SK-N-SH treated with all-trans-retinoic acid at 6 μM for 48 hours (cell line): ENCODE results near the gene MTA1.

Experiments
- ATAC-seq: fragments of 200-7000 bp; cut with Tn5 transposase; 3 replicates; pipeline ENCODE4 v1.9.1; 2020; ENCODE audit warnings: mild to moderate bottlenecking, moderate library complexity
- ARNTL ChIP-seq: fragments of 450-650 bp; formaldehyde crosslinking; IDR thresholded peaks from 2 replicates; pipeline ENCODE4 v1.5.0; 2020; ENCODE audit warnings: low read depth, mild to moderate bottlenecking, moderate library complexity, borderline replicate concordance
- BACH2 ChIP-seq: fragments of 250-450 bp; sonication (Bioruptor Pico); IDR thresholded peaks from 2 replicates; pipeline ENCODE4 v1.9.0; 2021; ENCODE audit warnings: mild to moderate bottlenecking, borderline replicate concordance
- CSDC2 ChIP-seq: fragments of 250-450 bp; sonication (Bioruptor Pico); IDR thresholded peaks from 2 replicates; pipeline ENCODE4 v1.5.0; 2020; ENCODE audit warnings: mild to moderate bottlenecking, moderate library complexity
- CSRNP3 ChIP-seq: fragments of 250-450 bp; sonication (Bioruptor Pico); IDR thresholded peaks from 2 replicates; pipeline ENCODE4 v1.5.1; 2021; ENCODE audit warnings: mild to moderate bottlenecking, moderate library complexity
- ESRRG ChIP-seq: fragments of 250-450 bp; sonication (Bioruptor Pico); IDR thresholded peaks from 2 replicates; pipeline ENCODE4 v1.6.1; 2021; ENCODE audit warnings: mild to moderate bottlenecking
- GLIS3 ChIP-seq: fragments of 250-450 bp; sonication (Bioruptor Pico); IDR thresholded peaks from 2 replicates; pipeline ENCODE4 v1.5.0; 2020; ENCODE audit warnings: mild to moderate bottlenecking, moderate library complexity
- ISL1 ChIP-seq: fragments of 250-450 bp; sonication (Bioruptor Pico); IDR thresholded peaks from 2 replicates; pipeline ENCODE4 v2.1.2; 2022; ENCODE audit warnings: mild to moderate bottlenecking, moderate library complexity
- OSR1 ChIP-seq: fragments of 250-450 bp; sonication (Bioruptor Pico); IDR thresholded peaks from 2 replicates; pipeline ENCODE4 v1.8.0; 2022; ENCODE audit warnings: moderate library complexity, mild to moderate bottlenecking, inconsistent platforms
- POU6F1 ChIP-seq: fragments of 250-450 bp; sonication (Bioruptor Pico); IDR thresholded peaks from 2 replicates; pipeline ENCODE4 v1.8.0; 2021; ENCODE audit warnings: low read depth, mild to moderate bottlenecking, moderate library complexity, borderline replicate concordance
- PPARA ChIP-seq: fragments of 250-450 bp; sonication (Bioruptor Pico); IDR thresholded peaks from 2 replicates; pipeline ENCODE4 v1.5.0; 2020; ENCODE audit warnings: mild to moderate bottlenecking, borderline replicate concordance
- RARB ChIP-seq: fragments of 250-450 bp; sonication (Bioruptor Pico); IDR thresholded peaks from 2 replicates; pipeline ENCODE4 v1.8.0; 2021; ENCODE audit warnings: mild to moderate bottlenecking, moderate library complexity
- SNAI2 ChIP-seq: fragments of 250-450 bp; sonication (Bioruptor Pico); IDR thresholded peaks from 2 replicates; pipeline ENCODE4 v1.5.0; 2020; ENCODE audit warnings: mild to moderate bottlenecking, moderate library complexity
- TCF4 ChIP-seq: fragments of 250-450 bp; sonication (Bioruptor Pico); IDR thresholded peaks from 2 replicates; pipeline ENCODE4 v1.8.0; 2021; ENCODE audit warnings: mild to moderate bottlenecking, moderate library complexity, borderline replicate concordance
- TSHZ2 ChIP-seq: fragments of 250-450 bp; sonication (Bioruptor Pico); IDR thresholded peaks from 2 replicates; pipeline ENCODE4 v1.5.0; 2020; ENCODE audit warnings: mild to moderate bottlenecking, moderate library complexity
- ZFP3 ChIP-seq: fragments of 250-450 bp; sonication (Bioruptor Pico); IDR thresholded peaks from 2 replicates; pipeline ENCODE4 v1.5.0; 2020; ENCODE audit warnings: mild to moderate bottlenecking, moderate library complexity
- ZFP30 ChIP-seq: fragments of 450-650 bp; formaldehyde crosslinking; IDR thresholded peaks from 2 replicates; pipeline ENCODE4 v1.5.0; 2022; ENCODE audit warnings: mild to moderate bottlenecking, moderate library complexity
- ZNF70 ChIP-seq: fragments of 450-650 bp; formaldehyde crosslinking; IDR thresholded peaks from 2 replicates; pipeline ENCODE4 v1.5.0; 2020; ENCODE audit warnings: mild to moderate bottlenecking, moderate library complexity
- ZNF8 ChIP-seq: fragments of 450-650 bp; formaldehyde crosslinking; IDR thresholded peaks from 2 replicates; pipeline ENCODE4 v1.5.0; 2020; ENCODE audit warnings: mild to moderate bottlenecking, moderate library complexity
- TF ChIP-seq, protein P1 (sequence below): fragments of 250-450 bp; sonication (Bioruptor Pico); IDR thresholded peaks from 2 replicates; pipeline ENCODE4 v1.5.1; 2020; ENCODE audit warnings: low read depth, mild to moderate bottlenecking, moderate library complexity
- TF ChIP-seq, protein P2 (sequence below): fragments of 250-450 bp; sonication (Bioruptor Pico); IDR thresholded peaks from 2 replicates; pipeline ENCODE4 v1.8.0; 2020; ENCODE audit warnings: mild to moderate bottlenecking, moderate library complexity, borderline replicate concordance

Gene MTA1

DNA sequence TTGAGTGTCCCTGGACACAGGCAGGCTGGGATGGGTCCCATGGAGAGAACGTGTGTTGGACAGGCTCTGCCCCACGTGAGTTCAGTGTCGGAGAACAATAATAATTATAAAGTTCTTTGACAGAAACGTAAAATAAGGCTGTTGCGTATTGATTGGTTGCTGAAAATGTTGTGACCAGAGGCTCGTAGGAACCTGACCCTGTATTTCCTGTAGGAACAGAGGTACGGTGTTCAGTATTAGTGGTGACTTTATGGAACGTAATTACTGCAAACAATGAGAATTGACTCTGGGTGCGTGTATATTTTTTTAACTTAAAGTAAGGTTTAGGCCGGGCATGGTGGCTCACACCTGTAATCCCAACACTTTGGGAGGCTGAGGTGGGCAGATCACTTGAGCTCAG, 7.8 kb downstream of the MTA1 start:
- no peak for ATAC-seq
- no peak for TF ChIP-seq CSDC2 (CRISPR knock-in tag)
- TF ChIP-seq POU6F1 (CRISPR knock-in tag): no peak
- no peak for TF ChIP-seq ZFP3
- no peak for TF ChIP-seq ISL1 (CRISPR knock-in tag)
- TF ChIP-seq, protein P1, sequence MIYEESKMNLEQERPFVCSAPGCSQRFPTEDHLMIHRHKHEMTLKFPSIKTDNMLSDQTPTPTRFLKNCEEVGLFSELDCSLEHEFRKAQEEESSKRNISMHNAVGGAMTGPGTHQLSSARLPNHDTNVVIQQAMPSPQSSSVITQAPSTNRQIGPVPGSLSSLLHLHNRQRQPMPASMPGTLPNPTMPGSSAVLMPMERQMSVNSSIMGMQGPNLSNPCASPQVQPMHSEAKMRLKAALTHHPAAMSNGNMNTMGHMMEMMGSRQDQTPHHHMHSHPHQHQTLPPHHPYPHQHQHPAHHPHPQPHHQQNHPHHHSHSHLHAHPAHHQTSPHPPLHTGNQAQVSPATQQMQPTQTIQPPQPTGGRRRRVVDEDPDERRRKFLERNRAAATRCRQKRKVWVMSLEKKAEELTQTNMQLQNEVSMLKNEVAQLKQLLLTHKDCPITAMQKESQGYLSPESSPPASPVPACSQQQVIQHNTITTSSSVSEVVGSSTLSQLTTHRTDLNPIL (CRISPR knock-in tag): no peak
- no peak for TF ChIP-seq TCF4 (CRISPR knock-in tag)
- TF ChIP-seq, protein P2, sequence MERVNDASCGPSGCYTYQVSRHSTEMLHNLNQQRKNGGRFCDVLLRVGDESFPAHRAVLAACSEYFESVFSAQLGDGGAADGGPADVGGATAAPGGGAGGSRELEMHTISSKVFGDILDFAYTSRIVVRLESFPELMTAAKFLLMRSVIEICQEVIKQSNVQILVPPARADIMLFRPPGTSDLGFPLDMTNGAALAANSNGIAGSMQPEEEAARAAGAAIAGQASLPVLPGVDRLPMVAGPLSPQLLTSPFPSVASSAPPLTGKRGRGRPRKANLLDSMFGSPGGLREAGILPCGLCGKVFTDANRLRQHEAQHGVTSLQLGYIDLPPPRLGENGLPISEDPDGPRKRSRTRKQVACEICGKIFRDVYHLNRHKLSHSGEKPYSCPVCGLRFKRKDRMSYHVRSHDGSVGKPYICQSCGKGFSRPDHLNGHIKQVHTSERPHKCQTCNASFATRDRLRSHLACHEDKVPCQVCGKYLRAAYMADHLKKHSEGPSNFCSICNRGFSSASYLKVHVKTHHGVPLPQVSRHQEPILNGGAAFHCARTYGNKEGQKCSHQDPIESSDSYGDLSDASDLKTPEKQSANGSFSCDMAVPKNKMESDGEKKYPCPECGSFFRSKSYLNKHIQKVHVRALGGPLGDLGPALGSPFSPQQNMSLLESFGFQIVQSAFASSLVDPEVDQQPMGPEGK (CRISPR knock-in tag): no peak
- no peak for TF ChIP-seq ZNF70
- no peak for TF ChIP-seq OSR1 (CRISPR knock-in tag)
- no peak for TF ChIP-seq ESRRG
- no peak for TF ChIP-seq ARNTL (CRISPR knock-in tag)
- no peak for TF ChIP-seq PPARA

GRCh38 chr14:105427936-105428485, 8.4 kb downstream of the MTA1 start:
- TF ChIP-seq ZNF70 (no peak), ZNF8 (CRISPR knock-in tag) (no peak), PPARA (no peak), CSDC2 (CRISPR knock-in tag) (no peak), CSRNP3 (no peak), SNAI2 (CRISPR knock-in tag) (no peak), RARB (no peak), TCF4 (CRISPR knock-in tag) (no peak), ARNTL (CRISPR knock-in tag) (no peak), ZFP30 (CRISPR knock-in tag) (no peak), ISL1 (CRISPR knock-in tag) (no peak), TSHZ2 (CRISPR knock-in tag) (no peak), BACH2 (no peak), GLIS3 (CRISPR knock-in tag) (no peak)
- TF ChIP-seq, protein P2 (CRISPR knock-in tag): no peak
- no peak for ATAC-seq
